Epidermal melanocyte (primary cell): Measurements from ENCODE around the gene GALNT15.

Experiments
- DNase-seq: peaks from one replicate; pipeline ENCODE4 v3.0.0; 2011; ENCODE audit warnings: low spot score; ENCODE audit not compliant: insufficient read length

GALNT15 gene

DNA sequence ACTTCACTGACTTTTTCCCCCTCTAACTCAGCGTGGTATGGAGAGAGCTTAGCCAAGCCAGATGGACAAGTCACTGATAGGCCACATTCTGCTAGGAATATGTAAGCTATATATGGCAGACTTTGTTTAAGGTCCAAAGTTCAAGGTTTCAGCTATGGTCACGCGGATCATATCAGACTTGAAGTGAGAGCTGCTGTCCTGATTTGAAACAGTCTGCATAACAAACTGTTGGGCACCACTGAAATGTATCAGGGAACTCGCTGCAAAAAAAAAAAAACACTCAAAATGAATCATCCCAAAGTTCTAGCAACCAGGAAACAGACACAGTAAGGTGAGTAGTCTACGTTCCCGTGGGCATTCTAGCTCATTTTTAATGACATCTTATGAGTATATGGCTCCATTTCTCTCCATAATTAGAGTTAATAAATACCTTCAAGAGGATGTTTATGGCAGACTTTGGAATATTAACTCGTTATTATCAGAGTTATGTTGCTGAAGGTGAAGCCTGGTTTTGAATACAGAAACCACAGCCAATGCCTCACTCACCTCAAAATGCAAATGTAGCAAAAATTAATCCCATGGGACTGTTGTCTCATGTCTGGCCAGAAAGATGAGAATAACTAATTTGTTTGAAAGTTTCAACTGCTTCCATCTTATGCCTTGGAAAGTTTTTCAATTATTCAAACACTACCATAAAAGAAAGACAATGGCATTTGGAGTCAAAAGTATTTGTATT lies 77.9 kb downstream of the GALNT15 start:
- DNase-seq = no peak

- DNase-seq = no peak
These were observed 78.5 kb downstream of the GALNT15 start for GRCh38 chr3:16252988-16253387.

DNA sequence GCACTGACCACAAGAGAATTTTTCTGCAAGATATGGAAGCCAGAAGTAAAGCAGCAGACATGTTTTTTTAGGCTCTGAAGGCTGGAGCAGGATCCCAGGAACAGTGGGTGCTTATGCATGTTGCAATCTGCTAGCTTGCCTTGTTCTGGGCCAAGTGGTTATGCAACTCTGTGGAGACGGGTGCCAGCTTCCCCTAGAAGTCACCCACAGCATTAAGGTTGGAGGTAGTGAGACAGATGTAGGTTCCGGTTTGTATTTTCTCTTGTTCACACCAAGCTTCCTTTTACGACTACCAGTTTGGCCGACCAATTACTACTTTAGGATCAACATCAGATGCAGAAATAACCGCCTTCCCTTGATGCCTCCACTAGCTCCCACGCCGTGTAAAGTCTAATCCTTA lies 79.1 kb downstream of the GALNT15 start:
- no peak for DNase-seq

GRCh38 chr3:16254916-16255315 lies 80.4 kb downstream of the GALNT15 start:
- no peak for DNase-seq

DNA sequence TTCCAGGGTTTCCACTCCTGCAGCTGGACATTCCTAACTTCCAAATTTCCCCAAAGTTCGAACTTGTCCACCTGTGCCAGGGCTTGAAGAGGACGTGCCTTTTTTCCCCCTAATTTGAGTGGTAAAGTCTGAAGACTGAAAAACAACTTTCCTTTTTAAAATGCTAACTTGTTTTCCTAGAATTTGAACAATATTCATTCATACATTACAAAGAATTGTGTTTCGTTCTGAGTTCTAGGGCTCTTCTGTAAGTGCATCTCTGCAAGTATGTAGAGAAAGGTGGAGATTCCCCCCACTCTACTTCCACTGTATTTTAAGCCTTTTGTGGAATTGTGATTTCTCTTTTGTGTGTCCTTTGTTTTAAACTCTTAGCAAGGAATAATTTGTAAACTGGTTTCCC lies 80.8 kb downstream of the GALNT15 start:
- no peak for DNase-seq

DNA sequence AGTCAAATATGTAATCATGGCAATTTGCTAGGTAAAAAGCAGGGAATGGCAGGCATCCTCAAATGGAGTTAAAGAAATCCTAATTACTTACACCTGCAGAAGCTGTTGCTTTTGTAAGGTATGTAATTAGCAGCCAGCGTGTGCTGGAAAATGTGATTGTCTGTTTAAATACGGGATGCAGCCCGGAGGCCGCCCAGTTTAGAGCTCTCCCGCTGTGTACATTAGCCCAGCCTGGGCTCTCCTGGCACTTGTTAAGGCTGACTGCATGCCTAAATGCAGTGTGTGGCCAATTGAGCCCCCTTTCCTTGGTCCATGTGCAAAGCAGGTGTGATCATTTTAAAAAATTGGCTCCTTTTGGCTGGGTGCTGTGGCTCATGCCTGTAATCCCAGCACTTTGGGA lies 81.2 kb downstream of the GALNT15 start:
- no peak for DNase-seq

GRCh38 chr3:16257309-16257708 lies 82.8 kb downstream of the GALNT15 start:
- no peak for DNase-seq

DNA sequence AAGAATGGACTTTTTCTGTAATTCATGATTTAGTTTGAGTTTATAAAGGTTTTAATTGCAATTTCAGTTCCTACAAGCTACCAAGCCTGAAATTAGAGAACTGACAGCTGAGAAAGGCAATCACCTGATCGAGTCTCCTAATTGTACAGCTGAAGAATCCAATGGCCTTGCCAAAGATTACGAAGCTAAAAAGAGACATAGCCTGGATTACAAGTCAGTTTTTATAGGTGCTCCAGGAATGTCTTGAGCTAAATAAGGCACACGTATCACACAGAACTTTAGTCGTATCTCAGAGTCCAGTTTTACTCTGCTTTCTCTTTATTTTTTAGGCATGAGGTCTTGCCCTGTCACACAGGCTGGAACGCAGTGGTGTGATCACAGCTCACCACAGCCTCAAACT lies 83.7 kb downstream of the GALNT15 start:
- no peak for DNase-seq

DNA sequence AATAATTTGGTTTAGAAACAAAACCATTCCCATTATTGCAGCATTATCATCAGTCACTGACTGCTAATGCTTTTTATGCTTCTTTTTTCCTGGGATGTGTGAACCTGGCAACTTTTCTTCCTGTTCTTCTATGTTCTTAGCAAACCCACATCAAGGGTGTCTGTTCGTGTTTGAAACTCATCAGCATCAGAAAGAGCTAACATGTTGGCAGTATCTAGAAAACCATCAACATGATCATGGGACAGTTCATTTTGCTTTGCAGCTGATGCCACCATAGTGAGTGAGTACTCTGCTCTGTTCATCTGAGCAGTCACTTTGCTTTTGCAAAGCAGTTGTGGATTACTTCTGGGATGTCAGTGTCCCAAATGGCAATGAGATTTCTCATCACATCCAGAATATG lies 84.4 kb downstream of the GALNT15 start:
- DNase-seq = no peak

DNA sequence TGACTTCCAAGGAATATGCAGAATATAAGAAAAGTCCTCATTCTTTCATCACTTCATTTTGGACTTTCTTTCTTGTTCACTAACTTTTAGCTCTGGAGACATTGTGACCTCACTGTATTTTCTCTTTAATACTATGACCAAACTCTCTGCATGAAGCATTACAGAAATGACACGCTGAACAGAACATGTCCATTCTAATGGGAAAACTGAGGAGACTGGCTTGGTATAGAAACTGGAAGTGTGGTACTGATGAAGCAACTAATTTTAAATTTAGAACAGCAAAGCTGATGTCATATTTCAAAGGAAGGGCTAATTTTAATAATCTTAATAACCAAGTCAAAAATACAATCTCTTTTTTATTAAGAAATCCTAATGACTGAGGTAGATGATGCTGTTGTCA lies 85.6 kb downstream of the GALNT15 start:
- DNase-seq = no peak

GRCh38 chr3:16262174-16262573 lies 87.7 kb downstream of the GALNT15 start:
- DNase-seq = no peak

GRCh38 chr3:16264174-16264707 lies 89.8 kb downstream of the GALNT15 start:
- DNase-seq = no peak

GRCh38 chr3:16264708-16265454 lies 90.4 kb downstream of the GALNT15 start, which contains the start of the genes DPH3 and OXNAD1:
DPH3 (minus strand) TSS chr3:16264943; CDS start chr3:16264876, 67 bp downstream.
OXNAD1 (plus strand) TSS chr3:16265212; CDS start chr3:16270953, 5,741 bp downstream.
- DNase-seq = peak; percentile 89

GRCh38 chr3:16265455-16265786 lies 90.9 kb downstream of the GALNT15 start:
- no peak for DNase-seq

GRCh38 chr3:16266714-16267113 lies 92.2 kb downstream of the GALNT15 start:
- DNase-seq = no peak

DNA sequence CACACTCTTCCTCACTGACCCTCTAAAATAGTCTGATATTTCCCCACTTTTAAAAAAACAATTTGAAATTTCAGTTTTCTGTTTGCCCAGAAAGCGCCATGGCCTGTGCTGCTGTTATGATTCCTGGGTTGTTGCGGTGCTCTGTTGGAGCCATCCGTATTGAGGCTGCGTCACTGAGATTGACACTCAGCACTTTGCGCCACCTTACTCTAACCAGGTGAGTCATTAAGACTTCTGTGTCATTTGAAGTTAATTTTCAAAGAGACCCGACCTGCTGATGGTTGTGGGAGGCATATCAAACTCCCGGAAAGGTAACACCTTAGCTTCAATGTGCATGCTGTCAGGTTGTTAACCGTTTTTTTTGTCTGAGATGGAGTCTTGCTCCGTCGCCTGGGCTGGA lies 96.4 kb downstream of the GALNT15 start:
- no peak for DNase-seq

- DNase-seq = no peak
These were observed 98.1 kb downstream of the GALNT15 start for GRCh38 chr3:16272588-16272987.

DNA sequence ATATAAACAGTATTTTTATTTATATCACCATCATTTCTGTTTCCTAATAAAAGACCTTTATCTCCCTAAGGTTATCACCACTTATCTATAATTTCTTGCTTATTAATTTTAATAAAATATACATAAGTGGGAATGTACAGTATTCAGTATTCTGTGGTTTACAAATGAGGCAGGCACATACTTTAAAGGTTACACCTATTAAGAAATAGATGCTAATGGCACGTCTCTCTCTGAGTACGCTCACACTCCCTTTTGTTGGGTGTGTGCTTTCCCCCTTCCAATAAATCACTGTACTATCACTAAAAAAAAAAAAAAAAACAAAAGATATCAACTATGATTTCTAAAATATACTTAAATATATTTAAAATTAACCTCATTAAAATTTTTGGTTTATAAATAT lies 99.4 kb downstream of the GALNT15 start:
- DNase-seq = no peak

DNA sequence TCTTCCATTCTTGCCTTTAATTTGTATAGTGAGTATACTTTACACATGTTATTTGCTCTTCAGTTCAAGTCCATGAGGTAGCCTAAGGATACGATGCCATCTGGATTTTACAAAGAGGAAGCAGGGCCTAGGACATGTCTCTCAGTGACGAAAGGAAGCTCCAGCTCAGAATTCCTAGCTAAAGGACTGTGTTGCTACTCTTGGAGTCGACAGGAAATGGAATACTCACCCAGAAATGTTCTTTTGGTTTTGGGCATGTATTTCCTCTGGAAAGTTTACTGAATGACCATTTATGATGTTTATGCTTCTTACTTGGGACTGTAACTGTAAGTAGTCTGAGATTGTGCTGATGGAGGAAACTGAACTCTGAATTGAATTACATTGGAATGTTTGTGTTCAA lies 103.0 kb downstream of the GALNT15 start:
- DNase-seq = no peak

- no peak for DNase-seq
These were observed 104.7 kb downstream of the GALNT15 start for GRCh38 chr3:16279010-16279801.

- no peak for DNase-seq
These were observed 106.2 kb downstream of the GALNT15 start for GRCh38 chr3:16280671-16281070.
